PC-3 (cell line): Measurements from ENCODE around the gene DENND2A.

Experiments used
- EZH2 ChIP-seq: fragments of 300-600 bp; sonication (generic); IDR thresholded peaks from one replicate; pipeline ENCODE4 v1.6.1; 2017; ENCODE audit warnings: antibody characterized with exemption, mild to moderate bottlenecking, low read length; ENCODE audit not compliant: unreplicated experiment
- TF ChIP-seq, protein P1 (sequence below): fragments of 300-600 bp; sonication (generic); conservative IDR thresholded peaks from 2 replicates; pipeline ENCODE4 v1.5.1; 2017; ENCODE audit warnings: antibody characterized with exemption, low read depth, mild to moderate bottlenecking, low read length

DNA sequence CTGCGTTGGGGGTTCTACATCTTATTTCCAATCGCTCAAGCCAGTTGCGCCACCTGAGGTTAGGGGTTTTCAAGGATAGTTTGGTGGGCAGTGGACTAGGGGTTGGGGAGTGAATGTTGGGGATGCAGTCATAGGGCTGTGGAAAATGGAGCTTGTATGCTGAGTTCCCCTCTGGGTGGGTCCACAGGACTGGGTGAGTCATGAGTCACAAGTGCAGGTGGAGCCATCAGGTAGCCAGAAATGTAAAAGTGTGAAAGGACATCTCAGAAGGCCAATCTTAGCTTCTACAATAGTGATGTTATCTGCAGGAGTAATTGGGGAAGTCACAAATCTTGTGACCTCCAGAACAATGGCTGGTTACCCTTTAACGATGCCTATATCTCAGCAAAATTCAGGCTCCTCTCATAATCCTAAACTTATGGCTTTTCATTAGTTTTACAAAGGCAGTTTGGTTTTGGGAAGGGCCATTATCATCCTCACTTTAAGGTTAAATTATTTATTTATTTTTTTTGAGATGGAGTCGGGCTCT is 143.3 kb downstream of the DENND2A start:
- TF ChIP-seq, protein P1, sequence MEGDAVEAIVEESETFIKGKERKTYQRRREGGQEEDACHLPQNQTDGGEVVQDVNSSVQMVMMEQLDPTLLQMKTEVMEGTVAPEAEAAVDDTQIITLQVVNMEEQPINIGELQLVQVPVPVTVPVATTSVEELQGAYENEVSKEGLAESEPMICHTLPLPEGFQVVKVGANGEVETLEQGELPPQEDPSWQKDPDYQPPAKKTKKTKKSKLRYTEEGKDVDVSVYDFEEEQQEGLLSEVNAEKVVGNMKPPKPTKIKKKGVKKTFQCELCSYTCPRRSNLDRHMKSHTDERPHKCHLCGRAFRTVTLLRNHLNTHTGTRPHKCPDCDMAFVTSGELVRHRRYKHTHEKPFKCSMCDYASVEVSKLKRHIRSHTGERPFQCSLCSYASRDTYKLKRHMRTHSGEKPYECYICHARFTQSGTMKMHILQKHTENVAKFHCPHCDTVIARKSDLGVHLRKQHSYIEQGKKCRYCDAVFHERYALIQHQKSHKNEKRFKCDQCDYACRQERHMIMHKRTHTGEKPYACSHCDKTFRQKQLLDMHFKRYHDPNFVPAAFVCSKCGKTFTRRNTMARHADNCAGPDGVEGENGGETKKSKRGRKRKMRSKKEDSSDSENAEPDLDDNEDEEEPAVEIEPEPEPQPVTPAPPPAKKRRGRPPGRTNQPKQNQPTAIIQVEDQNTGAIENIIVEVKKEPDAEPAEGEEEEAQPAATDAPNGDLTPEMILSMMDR: no peak
- TF ChIP-seq EZH2: no peak
